Measurements from ENCODE around the gene SLC35F3.

DNA sequence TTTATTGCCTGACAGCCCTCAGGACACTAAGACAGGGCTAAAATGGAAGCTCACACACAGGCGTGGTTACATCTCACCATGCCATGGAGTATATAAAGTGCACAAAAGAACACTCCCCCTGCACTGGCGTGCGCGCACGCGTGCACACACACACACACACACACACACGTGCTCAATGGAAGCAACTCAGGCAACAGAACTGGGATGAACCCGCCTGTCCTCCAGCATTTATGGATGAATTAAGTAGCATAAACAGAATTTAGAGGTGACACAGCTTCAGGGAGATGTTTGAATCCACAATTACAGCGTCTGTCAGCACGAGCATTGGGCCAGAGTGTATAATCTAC is 322.3 kb downstream of the SLC35F3 start:
- TF ChIP-seq, protein P1, sequence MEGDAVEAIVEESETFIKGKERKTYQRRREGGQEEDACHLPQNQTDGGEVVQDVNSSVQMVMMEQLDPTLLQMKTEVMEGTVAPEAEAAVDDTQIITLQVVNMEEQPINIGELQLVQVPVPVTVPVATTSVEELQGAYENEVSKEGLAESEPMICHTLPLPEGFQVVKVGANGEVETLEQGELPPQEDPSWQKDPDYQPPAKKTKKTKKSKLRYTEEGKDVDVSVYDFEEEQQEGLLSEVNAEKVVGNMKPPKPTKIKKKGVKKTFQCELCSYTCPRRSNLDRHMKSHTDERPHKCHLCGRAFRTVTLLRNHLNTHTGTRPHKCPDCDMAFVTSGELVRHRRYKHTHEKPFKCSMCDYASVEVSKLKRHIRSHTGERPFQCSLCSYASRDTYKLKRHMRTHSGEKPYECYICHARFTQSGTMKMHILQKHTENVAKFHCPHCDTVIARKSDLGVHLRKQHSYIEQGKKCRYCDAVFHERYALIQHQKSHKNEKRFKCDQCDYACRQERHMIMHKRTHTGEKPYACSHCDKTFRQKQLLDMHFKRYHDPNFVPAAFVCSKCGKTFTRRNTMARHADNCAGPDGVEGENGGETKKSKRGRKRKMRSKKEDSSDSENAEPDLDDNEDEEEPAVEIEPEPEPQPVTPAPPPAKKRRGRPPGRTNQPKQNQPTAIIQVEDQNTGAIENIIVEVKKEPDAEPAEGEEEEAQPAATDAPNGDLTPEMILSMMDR (IDR thresholded peaks at IDR 0.05), result no peak
- no peak for TF ChIP-seq POLR2A (IDR thresholded peaks at IDR 0.05)

Measured in adrenal gland (tissue), 5 donors.